Measurements from ENCODE around the gene PPP2R3A.

PPP2R3A gene

DNA sequence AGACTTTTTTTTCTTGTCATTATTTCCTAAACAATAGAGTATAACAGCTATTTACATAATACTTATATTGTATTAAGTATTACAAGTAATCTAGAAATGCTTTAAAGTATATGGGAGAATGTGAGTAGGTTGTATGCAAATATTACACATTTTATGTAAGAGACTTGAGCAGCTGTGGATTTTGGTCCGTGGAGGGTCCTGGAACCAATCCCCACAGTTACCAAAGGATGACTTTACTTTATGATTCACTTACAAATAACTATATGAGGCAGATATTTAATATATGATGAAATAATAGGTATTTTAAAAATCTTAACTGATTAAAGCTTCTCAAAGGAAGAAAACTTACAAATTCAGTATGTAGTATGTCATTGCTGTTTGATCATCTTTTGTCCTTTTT, 56.3 kb downstream of the PPP2R3A start:
- no peak for TF ChIP-seq TEAD4 (IDR thresholded peaks at IDR 0.05)
- TF ChIP-seq CEBPB (IDR thresholded peaks at IDR 0.05), result no peak
- TF ChIP-seq EGR1 (IDR thresholded peaks at IDR 0.05), result no peak
- TF ChIP-seq EP300 (IDR thresholded peaks at IDR 0.05; ENCODE audit: borderline replicate concordance), result no peak
- no peak for TF ChIP-seq NFIC (IDR thresholded peaks at IDR 0.05)
- no peak for TF ChIP-seq MAX (IDR thresholded peaks at IDR 0.05)
- no peak for TF ChIP-seq USF1 (IDR thresholded peaks at IDR 0.05)
- TF ChIP-seq ZBTB7A (IDR thresholded peaks at IDR 0.05; ENCODE audit: low read depth), result no peak
- TF ChIP-seq TCF12 (IDR thresholded peaks at IDR 0.05; ENCODE audit: low read depth), result no peak
- no peak for TF ChIP-seq YY1 (IDR thresholded peaks at IDR 0.05; ENCODE audit: low read depth)
- no peak for TF ChIP-seq REST (IDR thresholded peaks at IDR 0.05; ENCODE audit: low read depth)

- TF ChIP-seq ZBTB7A (IDR thresholded peaks at IDR 0.05; ENCODE audit: low read depth) (no peak), REST (IDR thresholded peaks at IDR 0.05; ENCODE audit: low read depth) (no peak), CEBPB (IDR thresholded peaks at IDR 0.05) (no peak), MAX (IDR thresholded peaks at IDR 0.05) (no peak), FOXM1 (IDR thresholded peaks at IDR 0.05; ENCODE audit: borderline replicate concordance, low read depth) (no peak), RAD21 (IDR thresholded peaks at IDR 0.05; ENCODE audit: low read depth) (no peak), NFIC (IDR thresholded peaks at IDR 0.05) (no peak), TCF12 (IDR thresholded peaks at IDR 0.05; ENCODE audit: low read depth) (no peak), EGR1 (IDR thresholded peaks at IDR 0.05) (no peak)
Measured at GRCh38 chr3:136022529-136023263, 57.2 kb downstream of the PPP2R3A start.

DNA sequence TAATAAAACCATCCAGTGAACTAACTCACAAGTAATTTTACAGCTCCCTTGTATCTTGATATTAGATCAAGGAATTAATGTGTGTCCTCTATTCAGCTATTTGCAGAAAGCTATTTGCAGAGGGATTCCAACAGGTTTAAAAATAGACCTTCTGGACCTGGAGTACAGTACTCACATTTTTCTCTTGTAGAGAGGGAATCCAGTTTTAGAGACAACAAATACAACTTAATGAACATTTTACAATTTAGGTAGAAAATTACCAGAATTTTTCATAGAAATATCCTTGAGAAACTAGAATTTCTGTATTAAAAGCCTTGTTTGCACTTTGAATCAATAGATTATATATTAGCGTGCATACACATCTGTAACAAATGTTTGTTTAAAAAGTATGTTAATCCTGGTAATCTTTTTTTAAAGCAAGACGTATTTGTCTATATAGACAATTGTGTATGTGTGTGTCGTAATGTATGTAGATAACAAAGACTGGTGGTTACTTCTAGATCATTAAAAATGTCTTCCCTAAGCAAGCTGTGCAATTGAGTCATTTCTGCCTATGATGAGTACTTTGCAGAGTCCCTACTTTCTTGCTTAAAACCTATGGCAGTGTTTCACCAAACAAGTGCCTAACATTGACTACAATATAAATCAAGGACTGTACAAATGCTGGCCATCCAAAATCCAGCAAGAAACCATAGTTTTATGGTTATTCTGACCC, 57.9 kb downstream of the PPP2R3A start:
- TF ChIP-seq NFIC (IDR thresholded peaks at IDR 0.05), result no peak

DNA sequence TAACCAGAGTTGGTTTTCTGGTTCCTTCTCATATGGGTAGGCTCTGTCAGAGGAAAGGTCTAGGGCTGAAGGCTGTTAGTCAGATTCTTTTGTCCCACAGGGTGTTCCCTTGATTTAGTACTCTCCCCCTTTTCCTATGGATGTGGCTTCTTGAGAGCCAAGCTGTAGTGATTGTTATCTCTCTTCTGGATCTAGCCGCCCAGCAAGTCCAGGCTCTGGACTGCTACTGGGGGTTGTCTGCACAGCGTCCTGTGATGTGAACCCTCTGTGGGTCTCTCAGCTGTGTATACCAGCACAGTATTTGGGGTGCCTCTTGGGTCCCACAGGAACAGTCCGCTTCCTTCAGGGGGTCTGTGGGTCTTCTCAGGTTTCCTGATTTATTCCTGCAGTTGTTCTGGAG, 70.8 kb downstream of the PPP2R3A start:
- TF ChIP-seq TCF12 (IDR thresholded peaks at IDR 0.05; ENCODE audit: low read depth), result no peak
- TF ChIP-seq EGR1 (IDR thresholded peaks at IDR 0.05), result no peak
- no peak for TF ChIP-seq YY1 (IDR thresholded peaks at IDR 0.05; ENCODE audit: low read depth)
- TF ChIP-seq USF1 (IDR thresholded peaks at IDR 0.05), result no peak
- no peak for TF ChIP-seq TEAD4 (IDR thresholded peaks at IDR 0.05)
- no peak for TF ChIP-seq CEBPB (IDR thresholded peaks at IDR 0.05)
- no peak for TF ChIP-seq MAX (IDR thresholded peaks at IDR 0.05)
- TF ChIP-seq NFIC (IDR thresholded peaks at IDR 0.05), result no peak
- no peak for TF ChIP-seq RAD21 (IDR thresholded peaks at IDR 0.05; ENCODE audit: low read depth)

DNA sequence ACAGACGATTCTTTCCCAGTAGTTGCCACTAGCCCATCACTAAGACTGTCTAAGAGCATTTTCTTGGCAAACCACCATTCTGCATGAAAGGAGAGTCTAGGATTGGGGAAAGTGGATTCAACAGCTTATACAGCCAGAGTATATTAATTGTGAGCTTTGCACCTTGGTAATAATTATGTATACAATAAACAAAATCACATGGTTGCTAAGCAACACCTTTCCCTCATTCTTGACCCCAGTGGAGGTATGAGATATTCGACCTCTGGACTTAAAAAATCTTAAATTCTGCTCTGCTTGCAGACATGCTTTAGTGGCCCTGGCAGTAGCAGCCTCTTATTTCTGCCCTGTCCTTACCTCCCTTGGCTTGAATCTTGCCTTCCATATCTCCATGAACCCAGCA, 73.1 kb downstream of the PPP2R3A start:
- TF ChIP-seq NFIC (IDR thresholded peaks at IDR 0.05), result no peak
- no peak for TF ChIP-seq ZBTB7A (IDR thresholded peaks at IDR 0.05; ENCODE audit: low read depth)
- TF ChIP-seq USF1 (IDR thresholded peaks at IDR 0.05), result no peak
- TF ChIP-seq MAX (IDR thresholded peaks at IDR 0.05), result no peak
- TF ChIP-seq EP300 (IDR thresholded peaks at IDR 0.05; ENCODE audit: borderline replicate concordance), result no peak

Data from Ishikawa (cell line).